IMR-90 (cell line): ENCODE data around the gene TSGA10IP. TPM values are rescaled to one million over a fixed set of nuclear protein-coding genes. Genes with fewer than 3 reads are reported as not detected.
"Not testable (repeated sequence)": the region's sequence is repeated elsewhere in the genome, so short reads cannot be mapped to it uniquely, and the experiment has no call there.

Experiments
- ATAC-seq: fragments of 200-7000 bp; cut with Tn5 transposase; 2 replicates; pipeline ENCODE4 v1.9.1; 2020; ENCODE audit warnings: low read depth, mild to moderate bottlenecking, moderate library complexity
- BruUV-seq: library from RNA; stranded (reverse); fragments of 400-500 nt; replicated peaks from 2 replicates; lab custom pipeline; 2021; lab: Mats Ljungman, UMichigan
- CTCF ChIA-PET: fragments of 300-600 bp; formaldehyde crosslinking; extraction: SDS; loops from one replicate; lab custom pipeline; 2021; ENCODE audit warnings: antibody characterized with exemption; lab: Yijun Ruan, JAX
- POLR2A ChIA-PET: fragments of 300-600 bp; sonication (Branson Sonifier 250); formaldehyde crosslinking; loops from one replicate; lab custom pipeline; 2022; ENCODE audit warnings: antibody characterized with exemption; ENCODE audit not compliant: unreplicated experiment; lab: Charles Lee
- DNase-seq: peaks from one replicate; pipeline ENCODE4 v3.0.0; 2013
- H2AFZ ChIP-seq: replicated peaks from 2 replicates; pipeline ENCODE3; 2013; ENCODE audit warnings: low read length, mild to moderate bottlenecking; ENCODE audit not compliant: poor library complexity
- H2AK5ac ChIP-seq: 2 replicates; pipeline ENCODE4 v1.6.1; 2013; ENCODE audit warnings: low read depth, low read length, inconsistent platforms
- H2AK9ac ChIP-seq: replicated peaks from 2 replicates; pipeline ENCODE3; 2013; ENCODE audit warnings: mild to moderate bottlenecking, low read depth, low read length, moderate library complexity; ENCODE audit not compliant: poor library complexity
- H2BK120ac ChIP-seq: 2 replicates; pipeline ENCODE4 v1.6.1; 2013; ENCODE audit warnings: low read depth, low read length, inconsistent platforms
- H2BK15ac ChIP-seq: 3 replicates; pipeline ENCODE4 v1.6.1; 2013; ENCODE audit warnings: low read depth, low read length, inconsistent platforms
- H2BK20ac ChIP-seq: 2 replicates; pipeline ENCODE4 v1.6.1; 2013; ENCODE audit warnings: low read depth, mild to moderate bottlenecking, inconsistent platforms, low read length, moderate library complexity
- H2BK5ac ChIP-seq: 2 replicates; pipeline ENCODE4 v1.6.1; 2013; ENCODE audit warnings: mild to moderate bottlenecking, low read depth, low read length, inconsistent platforms; ENCODE audit not compliant: poor library complexity, severe bottlenecking
- H3K14ac ChIP-seq: replicated peaks from 2 replicates; pipeline ENCODE4 v1.6.1; 2013; ENCODE audit warnings: low read depth, low read length, inconsistent platforms
- H3K18ac ChIP-seq: 2 replicates; pipeline ENCODE4 v1.6.1; 2013; ENCODE audit warnings: low read depth, low read length, control low read depth
- H3K23ac ChIP-seq: 2 replicates; pipeline ENCODE4 v1.6.1; 2013; ENCODE audit warnings: low read depth, low read length, inconsistent platforms
- H3K27ac ChIP-seq: 2 replicates; pipeline ENCODE4 v1.5.1; 2013; ENCODE audit warnings: mild to moderate bottlenecking, control low read depth, low read length; ENCODE audit not compliant: insufficient read depth
- H3K27me3 ChIP-seq: 2 replicates; pipeline ENCODE4 v1.6.1; 2013; ENCODE audit warnings: low read length; ENCODE audit not compliant: control insufficient read depth, insufficient read depth
- H3K36me3 ChIP-seq: 2 replicates; pipeline ENCODE4 v1.6.1; 2013; ENCODE audit warnings: low read length, mixed read lengths; ENCODE audit not compliant: control insufficient read depth, insufficient read depth
- H3K4ac ChIP-seq: 2 replicates; pipeline ENCODE4 v1.6.1; 2013; ENCODE audit warnings: low read depth, low read length, inconsistent platforms
- H3K4me1 ChIP-seq: 2 replicates; pipeline ENCODE4 v1.6.1; 2013; ENCODE audit warnings: low read length, mixed read lengths; ENCODE audit not compliant: control insufficient read depth, insufficient read depth
- H3K4me2 ChIP-seq: 2 replicates; pipeline ENCODE4 v1.6.1; 2013; ENCODE audit warnings: low read depth, mild to moderate bottlenecking, control low read depth, low read length, moderate library complexity
- H3K4me3 ChIP-seq: 2 replicates; pipeline ENCODE4 v1.5.1; 2013; ENCODE audit warnings: low read depth, mild to moderate bottlenecking, control low read depth, low read length, moderate library complexity; ENCODE audit not compliant: insufficient read depth
- H3K56ac ChIP-seq: 2 replicates; pipeline ENCODE4 v1.6.1; 2013; ENCODE audit warnings: low read length, inconsistent platforms; ENCODE audit not compliant: insufficient read depth; ENCODE audit errors: extremely low read depth
- H3K79me1 ChIP-seq, 2 experiments: 2 replicates each; pipeline ENCODE4 v1.6.1; 2013; ENCODE audit warnings: low read length in 2 of 2, inconsistent platforms in 1 of 2, low read depth in 1 of 2
- H3K9ac ChIP-seq: 2 replicates; pipeline ENCODE4 v1.6.1; 2013; ENCODE audit warnings: low read depth, low read length, control low read depth
- H3K9me1 ChIP-seq: 2 replicates; pipeline ENCODE4 v1.6.1; 2013; ENCODE audit warnings: low read length, inconsistent platforms; ENCODE audit not compliant: insufficient read depth
- H3K9me3 ChIP-seq: 2 replicates; pipeline ENCODE4 v1.6.1; 2013; ENCODE audit warnings: low read length; ENCODE audit not compliant: control insufficient read depth, insufficient read depth
- H4K20me1 ChIP-seq: 2 replicates; pipeline ENCODE4 v1.6.1; 2013; ENCODE audit warnings: low read length, inconsistent platforms; ENCODE audit not compliant: insufficient read depth
- H4K5ac ChIP-seq: 2 replicates; pipeline ENCODE4 v1.6.1; 2013; ENCODE audit warnings: mild to moderate bottlenecking, low read depth, low read length, control low read depth
- H4K8ac ChIP-seq, 2 experiments: 2 replicates each; pipeline ENCODE4 v1.6.1; 2013; ENCODE audit warnings: low read depth in 2 of 2, low read length in 2 of 2, control low read depth in 1 of 2, inconsistent platforms in 1 of 2
- H4K91ac ChIP-seq: 2 replicates; pipeline ENCODE4 v1.6.1; 2013; ENCODE audit warnings: low read depth, low read length, inconsistent platforms; ENCODE audit not compliant: insufficient read depth
- SMC3 ChIP-seq: fragments of 150-350 bp; IDR thresholded peaks from 2 replicates; pipeline ENCODE4 v1.6.1; 2016; ENCODE audit warnings: low read depth, mild to moderate bottlenecking, antibody characterized with exemption, low read length, moderate library complexity
- WGBS, 2 experiments: methylation state at CpG; one replicate each; pipeline versions ENCODE4 v1.1.5 to v1.1.7; 2013; ENCODE audit warnings: missing lambda C conversion rate in 2 of 2; ENCODE audit not compliant: insufficient read length in 1 of 2; ENCODE audit errors: extremely low coverage in 2 of 2; 5-methylcytosine and 5-hydroxymethylcytosine counted together
- dilution Hi-C: fragments of 300-500 bp; cut with HindIII; formaldehyde crosslinking; loops from one replicate; pipeline ENCODE4 v1.14.3; 2018; ENCODE audit warnings: low sequenced_read_pairs; ENCODE audit not compliant: unreplicated experiment
- in situ Hi-C: fragments of 300-500 bp; cut with MboI; formaldehyde crosslinking; loops from 3 replicates; pipeline ENCODE4 v1.14.3; 2019; ENCODE audit warnings: low sequenced_read_pairs, inconsistent platforms, mixed read lengths
- intact Hi-C: fragments of 100-400 bp; cut with micrococcal nuclease; formaldehyde crosslinking; loops from 2 replicates; pipeline ENCODE4 v1.10.0; 2022
- polyA plus RNA-seq, 3 experiments: library from polyadenylated mRNA; depleted of rRNA; stranded (reverse); fragments of >200 nt; gene quantifications; 2 replicates each; pipeline ENCODE4 v1.2.3, GENCODE V29; 2012; ENCODE audit warnings: low replicate concordance in 1 of 3
- total RNA-seq: library from RNA; depleted of rRNA; stranded (reverse); fragments of >200 nt; gene quantifications from 2 replicates; pipeline ENCODE4 v1.2.3, GENCODE V29; 2012
- TF ChIP-seq, protein P1 (sequence below): conservative IDR thresholded peaks from 2 replicates; pipeline ENCODE4 v1.5.1; 2012; ENCODE audit warnings: mild to moderate bottlenecking, low read depth, low read length, improper control_type of control experiment

Gene TSGA10IP
- total and polyA plus RNA-seq, 2 of the 4 experiments (the other 2 are of a cell fraction) = 0.21 TPM; not detected in 1

DNA sequence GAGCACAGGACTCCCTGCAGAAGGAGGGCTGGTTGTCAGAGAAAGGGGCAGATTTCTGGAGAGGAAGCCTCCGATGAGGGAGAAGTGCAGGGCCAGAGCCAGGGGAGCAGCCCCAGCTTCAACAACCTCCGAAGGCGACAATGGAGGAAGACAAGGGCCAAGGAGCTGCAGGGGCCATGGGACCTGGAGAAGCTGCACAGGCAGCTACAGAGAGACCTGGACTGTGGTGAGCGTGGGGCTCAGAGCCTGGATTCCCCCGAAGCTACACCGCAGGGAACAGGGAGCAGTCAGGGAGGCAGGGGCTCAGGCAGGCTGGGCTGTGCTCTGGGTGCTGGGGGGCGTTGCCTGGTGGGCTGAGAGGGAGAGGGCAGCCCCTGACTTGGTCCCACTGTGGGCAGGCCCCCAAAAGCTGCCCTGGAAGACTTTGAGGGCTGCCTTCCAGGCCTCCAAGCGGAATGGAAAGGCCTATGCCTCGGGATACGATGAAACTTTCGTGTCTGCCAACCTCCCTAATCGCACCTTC is 2.4 kb downstream of the TSGA10IP start:
- no peak for TF ChIP-seq SMC3
- TF ChIP-seq, protein P1, sequence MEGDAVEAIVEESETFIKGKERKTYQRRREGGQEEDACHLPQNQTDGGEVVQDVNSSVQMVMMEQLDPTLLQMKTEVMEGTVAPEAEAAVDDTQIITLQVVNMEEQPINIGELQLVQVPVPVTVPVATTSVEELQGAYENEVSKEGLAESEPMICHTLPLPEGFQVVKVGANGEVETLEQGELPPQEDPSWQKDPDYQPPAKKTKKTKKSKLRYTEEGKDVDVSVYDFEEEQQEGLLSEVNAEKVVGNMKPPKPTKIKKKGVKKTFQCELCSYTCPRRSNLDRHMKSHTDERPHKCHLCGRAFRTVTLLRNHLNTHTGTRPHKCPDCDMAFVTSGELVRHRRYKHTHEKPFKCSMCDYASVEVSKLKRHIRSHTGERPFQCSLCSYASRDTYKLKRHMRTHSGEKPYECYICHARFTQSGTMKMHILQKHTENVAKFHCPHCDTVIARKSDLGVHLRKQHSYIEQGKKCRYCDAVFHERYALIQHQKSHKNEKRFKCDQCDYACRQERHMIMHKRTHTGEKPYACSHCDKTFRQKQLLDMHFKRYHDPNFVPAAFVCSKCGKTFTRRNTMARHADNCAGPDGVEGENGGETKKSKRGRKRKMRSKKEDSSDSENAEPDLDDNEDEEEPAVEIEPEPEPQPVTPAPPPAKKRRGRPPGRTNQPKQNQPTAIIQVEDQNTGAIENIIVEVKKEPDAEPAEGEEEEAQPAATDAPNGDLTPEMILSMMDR = no peak
- H3K4ac ChIP-seq = no peak overlapping the region
- ChIA-PET CTCF (interaction anchor here (1.1 kb wide), 1 partner anchor 59 kb away, joined by 3 read pairs; the partner anchor contains the start of gene FIBP), POLR2A (no interaction called here)
- H3K56ac ChIP-seq = no peak overlapping the region
- BruUV-seq = no TSS peak
- H3K9ac ChIP-seq = no peak overlapping the region
- H2AK5ac ChIP-seq = no peak overlapping the region
- no peak overlapping the region for H2AK9ac ChIP-seq
- intact Hi-C loops = no loop called here
- peaks cover under 1% of the 10 kb centered on the region for H3K9me1 ChIP-seq
- no peaks in the 10 kb centered on the region for H3K36me3 ChIP-seq
- no peak overlapping the region for H4K5ac ChIP-seq
- H3K27me3 ChIP-seq = peaks cover 3% of the 10 kb centered on the region; the same call in 1 of the 2 replicates
- DNase-seq (no peak), ATAC-seq (no peak)
- H2BK15ac ChIP-seq = no peak overlapping the region
- no peak overlapping the region for H2AFZ ChIP-seq
- no peak overlapping the region for H2BK20ac ChIP-seq
- H3K14ac ChIP-seq = no peak overlapping the region
- in situ Hi-C loops = no loop called here
- H3K4me3 ChIP-seq = no peak overlapping the region
- H4K8ac ChIP-seq = no peak overlapping the region
- no peak overlapping the region for H3K18ac ChIP-seq
- H3K27ac ChIP-seq = no peak overlapping the region
- H3K79me1 ChIP-seq = no peaks in the 10 kb centered on the region
- H4K91ac ChIP-seq = no peak overlapping the region
- no peak overlapping the region for H2BK120ac ChIP-seq
- no peak overlapping the region for H3K4me2 ChIP-seq
- no peaks in the 10 kb centered on the region for H3K9me3 ChIP-seq
- 95% methylated on average over 3 of the region's 12 CpGs; no CpG with 5 or more reads in 1 of the 2 experiments for WGBS, 2 experiments
- H3K4me1 ChIP-seq = no peaks in the 10 kb centered on the region
- no peak overlapping the region for H2BK5ac ChIP-seq
- no peak overlapping the region for H3K23ac ChIP-seq
- H4K20me1 ChIP-seq = no peaks in the 10 kb centered on the region
- dilution Hi-C loops = no loop called here

DNA sequence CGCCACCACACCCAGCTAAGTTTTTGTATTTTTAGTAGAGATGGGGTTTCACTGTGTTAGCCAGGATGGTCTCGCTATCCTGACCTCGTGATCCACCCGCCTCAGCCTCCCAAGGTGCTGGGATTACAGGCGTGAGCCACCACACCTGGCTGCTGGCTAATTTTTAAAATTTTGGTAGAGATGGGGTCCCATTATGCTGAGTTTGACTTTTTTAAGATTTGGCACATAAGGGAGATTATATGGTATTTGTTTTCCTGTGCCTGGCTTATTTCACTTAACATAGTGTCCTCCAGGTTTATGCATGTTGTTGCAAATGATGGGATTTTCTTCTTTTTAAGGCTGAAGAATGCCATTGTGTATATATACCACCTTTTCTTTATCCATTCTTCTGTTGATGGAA is 5.4 kb downstream of the TSGA10IP start:
- H4K8ac ChIP-seq, H2BK20ac ChIP-seq, BruUV-seq, H3K4me3 ChIP-seq, in situ Hi-C loops, H2BK5ac ChIP-seq, H4K20me1 ChIP-seq, H3K36me3 ChIP-seq, H3K56ac ChIP-seq, H2AK5ac ChIP-seq, H2BK120ac ChIP-seq, CTCF ChIA-PET, H3K27me3 ChIP-seq, H3K14ac ChIP-seq, H4K5ac ChIP-seq, H3K23ac ChIP-seq, H3K4me1 ChIP-seq, intact Hi-C loops, dilution Hi-C loops, H3K27ac ChIP-seq, H3K9ac ChIP-seq, H3K9me1 ChIP-seq, H3K4me2 ChIP-seq, H3K9me3 ChIP-seq, H3K18ac ChIP-seq, POLR2A ChIA-PET, H2AK9ac ChIP-seq, ATAC-seq, H4K91ac ChIP-seq, H3K79me1 ChIP-seq, DNase-seq, H2AFZ ChIP-seq, H3K4ac ChIP-seq, H2BK15ac ChIP-seq: not testable (repeated sequence)
- no CpG with 5 or more reads among the region's 5 CpGs for WGBS, 2 experiments
